Activated naive CD4-positive, alpha-beta T cell treated with anti-CD3 and anti-CD28 coated beads, Interleukin-2, amount 10 ng/mL, durations not matched to agents 7 days and 5 days (primary cell): ENCODE results near the gene HEATR5B.
"Not testable (repeated sequence)": the region's sequence is repeated elsewhere in the genome, so short reads cannot be mapped to it uniquely, and the experiment has no call there.

Experiments used
- CTCF ChIA-PET: fragments of 350-600 bp; sonication (Branson Sonifier 250); formaldehyde crosslinking; loops from one replicate; lab custom pipeline; 2021; ENCODE audit warnings: antibody characterized with exemption; lab: Charles Lee
- DNase-seq: peaks from one replicate; pipeline ENCODE4 v3.0.0-alpha.2; 2020
- H3K27ac Mint-ChIP-seq: one replicate; pipeline ENCODE4 v1.8.0; 2021; ENCODE audit warnings: mild to moderate bottlenecking, moderate library complexity, mixed read lengths
- H3K27me3 Mint-ChIP-seq: one replicate; pipeline ENCODE4 v1.8.0; 2021; ENCODE audit warnings: mild to moderate bottlenecking, mixed read lengths
- H3K36me3 Mint-ChIP-seq: one replicate; pipeline ENCODE4 v1.8.0; 2021; ENCODE audit warnings: mixed read lengths
- H3K4me1 Mint-ChIP-seq: one replicate; pipeline ENCODE4 v1.8.0; 2021; ENCODE audit warnings: mixed read lengths
- H3K4me3 Mint-ChIP-seq: one replicate; pipeline ENCODE4 v1.8.0; 2021; ENCODE audit warnings: mild to moderate bottlenecking, moderate library complexity, mixed read lengths
- H3K9me3 Mint-ChIP-seq: one replicate; pipeline ENCODE4 v1.8.0; 2021; ENCODE audit warnings: mixed read lengths

HEATR5B gene

GRCh38 chr2:37029758-37030157, 54.4 kb downstream of the HEATR5B start:
- no peak for DNase-seq
- Mint-ChIP-seq H3K27me3 (no peaks in the 10 kb centered on the region), H3K27ac (no peak overlapping the region), H3K4me3 (no peak overlapping the region), H3K36me3 (peaks cover 31% of the 10 kb centered on the region), H3K4me1 (no peaks in the 10 kb centered on the region), H3K9me3 (no peaks in the 10 kb centered on the region)
- CTCF ChIA-PET, result no interaction called here

- no peaks in the 10 kb centered on the region for H3K9me3 Mint-ChIP-seq
- no peak overlapping the region for H3K27ac Mint-ChIP-seq
- CTCF ChIA-PET, result no interaction called here
- peaks cover 37% of the 10 kb centered on the region for H3K36me3 Mint-ChIP-seq
- no peaks in the 10 kb centered on the region for H3K4me1 Mint-ChIP-seq
- DNase-seq, result no peak
- H3K27me3 Mint-ChIP-seq, result no peaks in the 10 kb centered on the region
- H3K4me3 Mint-ChIP-seq, result no peak overlapping the region
Measured at GRCh38 chr2:37026050-37026449, 58.1 kb downstream of the HEATR5B start.

GRCh38 chr2:37020887-37021796, 63.0 kb downstream of the HEATR5B start:
- no peak for DNase-seq
- Mint-ChIP-seq H3K4me1 (no peaks in the 10 kb centered on the region), H3K4me3 (no peak overlapping the region), H3K27ac (no peak overlapping the region), H3K36me3 (peaks cover 39% of the 10 kb centered on the region), H3K9me3 (no peaks in the 10 kb centered on the region), H3K27me3 (no peaks in the 10 kb centered on the region)
- CTCF ChIA-PET, result interaction anchor here (0.6 kb wide), 1 partner anchor 190 kb away, joined by 3 read pairs; no protein-coding TSS in a partner anchor

GRCh38 chr2:37020212-37020886, 63.8 kb downstream of the HEATR5B start:
- no peak overlapping the region for H3K4me3 Mint-ChIP-seq

GRCh38 chr2:37013315-37013641, 70.9 kb downstream of the HEATR5B start:
- CTCF ChIA-PET, result no interaction called here
- Mint-ChIP-seq H3K9me3 (no peaks in the 10 kb centered on the region), H3K4me1 (peaks cover 11% of the 10 kb centered on the region), H3K4me3 (no peak overlapping the region), H3K27me3 (no peaks in the 10 kb centered on the region), H3K36me3 (peaks cover 38% of the 10 kb centered on the region), H3K27ac (no peak overlapping the region)
- DNase-seq, result no peak

More at GRCh38 chr2:37020212-37020886, 63.8 kb downstream of the HEATR5B start:
- H3K4me1 Mint-ChIP-seq, result no peaks in the 10 kb centered on the region
- no peak overlapping the region for H3K27ac Mint-ChIP-seq
- CTCF ChIA-PET, result interaction anchor here (0.6 kb wide), 1 partner anchor 10 kb away, joined by 3 read pairs; no protein-coding TSS in a partner anchor
- peaks cover 44% of the 10 kb centered on the region for H3K36me3 Mint-ChIP-seq
- no peaks in the 10 kb centered on the region for H3K27me3 Mint-ChIP-seq
- no peaks in the 10 kb centered on the region for H3K9me3 Mint-ChIP-seq
- DNase-seq, result no peak

- Mint-ChIP-seq H3K27ac (peak overlapping the region; percentile 12), H3K9me3 (no peaks in the 10 kb centered on the region), H3K36me3 (peaks cover 34% of the 10 kb centered on the region), H3K4me3 (no peak overlapping the region), H3K27me3 (no peaks in the 10 kb centered on the region), H3K4me1 (peaks cover 11% of the 10 kb centered on the region)
- CTCF ChIA-PET, result no interaction called here
- no peak for DNase-seq
Measured at GRCh38 chr2:37011130-37011529, 73.0 kb downstream of the HEATR5B start.

- no peaks in the 10 kb centered on the region for H3K27me3 Mint-ChIP-seq
- DNase-seq, result peak; percentile 47
- CTCF ChIA-PET, result interaction anchor here (3.1 kb wide), 1 partner anchor 226 kb away, joined by 15 read pairs; no protein-coding TSS in a partner anchor
- peak overlapping the region; percentile 79 for H3K27ac Mint-ChIP-seq
- H3K36me3 Mint-ChIP-seq, result peaks cover 36% of the 10 kb centered on the region
- peak overlapping the region; percentile 36 for H3K4me3 Mint-ChIP-seq
- H3K4me1 Mint-ChIP-seq, result peaks cover 14% of the 10 kb centered on the region
- no peaks in the 10 kb centered on the region for H3K9me3 Mint-ChIP-seq
Measured at GRCh38 chr2:37005118-37005868, 78.9 kb downstream of the HEATR5B start.

- Mint-ChIP-seq H3K36me3 (peaks cover 36% of the 10 kb centered on the region), H3K4me1 (peaks cover 14% of the 10 kb centered on the region), H3K4me3 (no peak overlapping the region), H3K9me3 (no peaks in the 10 kb centered on the region), H3K27ac (no peak overlapping the region), H3K27me3 (no peaks in the 10 kb centered on the region)
- no peak for DNase-seq
- CTCF ChIA-PET, result interaction anchor here (2.5 kb wide), 1 partner anchor 216 kb away, joined by 6 read pairs; no protein-coding TSS in a partner anchor
Measured at GRCh38 chr2:37000988-37001556, 83.1 kb downstream of the HEATR5B start.

GRCh38 chr2:37000318-37000717, 83.9 kb downstream of the HEATR5B start:
- Mint-ChIP-seq H3K27ac (no peak overlapping the region), H3K36me3 (peaks cover 35% of the 10 kb centered on the region), H3K9me3 (no peaks in the 10 kb centered on the region), H3K4me3 (no peak overlapping the region), H3K27me3 (no peaks in the 10 kb centered on the region), H3K4me1 (peaks cover 9% of the 10 kb centered on the region)
- no peak for DNase-seq
- CTCF ChIA-PET, result interaction anchor here (2.5 kb wide), 1 partner anchor 215 kb away, joined by 6 read pairs; no protein-coding TSS in a partner anchor

- H3K9me3 Mint-ChIP-seq, CTCF ChIA-PET: not testable (repeated sequence)
- peaks cover 26% of the 10 kb centered on the region for H3K36me3 Mint-ChIP-seq
Measured at GRCh38 chr2:36999416-36999815, 84.8 kb downstream of the HEATR5B start.

GRCh38 chr2:36993841-36994620, 90.1 kb downstream of the HEATR5B start:
- no peaks in the 10 kb centered on the region for H3K27me3 Mint-ChIP-seq
- no peak overlapping the region for H3K4me3 Mint-ChIP-seq
- DNase-seq, result no peak
- no peaks in the 10 kb centered on the region for H3K9me3 Mint-ChIP-seq
- peaks cover 17% of the 10 kb centered on the region for H3K36me3 Mint-ChIP-seq
- H3K27ac Mint-ChIP-seq, result no peak overlapping the region
- CTCF ChIA-PET, result no interaction called here
- H3K4me1 Mint-ChIP-seq, result no peaks in the 10 kb centered on the region

More at GRCh38 chr2:36999416-36999815, 84.8 kb downstream of the HEATR5B start:
- H3K4me3 Mint-ChIP-seq, DNase-seq, H3K27ac Mint-ChIP-seq, H3K4me1 Mint-ChIP-seq, H3K27me3 Mint-ChIP-seq: not testable (repeated sequence)

GRCh38 chr2:36988008-36988407, 96.2 kb downstream of the HEATR5B start:
- no peaks in the 10 kb centered on the region for H3K27me3 Mint-ChIP-seq
- CTCF ChIA-PET, result no interaction called here
- H3K27ac Mint-ChIP-seq, result no peak overlapping the region
- no peak for DNase-seq
- no peaks in the 10 kb centered on the region for H3K4me1 Mint-ChIP-seq
- H3K4me3 Mint-ChIP-seq, result no peak overlapping the region
- no peaks in the 10 kb centered on the region for H3K9me3 Mint-ChIP-seq
- H3K36me3 Mint-ChIP-seq, result peaks cover 20% of the 10 kb centered on the region

GRCh38 chr2:36982467-36982866, 101.7 kb downstream of the HEATR5B start:
- no peak for DNase-seq
- Mint-ChIP-seq H3K4me1 (no peaks in the 10 kb centered on the region), H3K9me3 (no peaks in the 10 kb centered on the region), H3K4me3 (no peak overlapping the region), H3K27me3 (no peaks in the 10 kb centered on the region), H3K27ac (no peak overlapping the region), H3K36me3 (peaks cover 20% of the 10 kb centered on the region)
- CTCF ChIA-PET, result no interaction called here
